Measurements from ENCODE around the gene CCDC9. TPM values are rescaled to one million over a fixed set of nuclear protein-coding genes. Genes with fewer than 3 reads are reported as not detected.

CCDC9 gene
- total and polyA plus RNA-seq, 2 of the 13 experiments (the other 11 are each of a cell fraction or from before 2014, with no cell fraction given), result 2.9 to 6.3 TPM

- FAIRE-seq, result no peak
- H3K27me3 ChIP-seq (ENCODE audit: control insufficient read depth in 1 of 2, insufficient read depth in 2 of 2, low read length in 2 of 2), result no peaks in the 10 kb centered on the region
- no TSS peak for BruUV-seq (replicated peaks)
- WGBS (ENCODE audit: low lambda C conversion rate), result 91% methylated on average over 6 of the region's 6 CpGs
- H3K9ac ChIP-seq (ENCODE audit: insufficient read depth, low read depth, low read length), result no peak overlapping the region
- peaks cover 17 to 45% of the 10 kb centered on the region in 2 experiments; a peak in 4 of 5 replicates for H3K36me3 ChIP-seq (replicated peaks in 1 of 2; ENCODE audit: control insufficient read depth in 1 of 2, insufficient read depth in 2 of 2, low read length in 2 of 2)
- in situ Hi-C loops (cut with HindIII; ENCODE audit: extremely low pct_ligation_motif_present, low pct_unique_long_range_greater_than_20kb) (no loop called here), intact Hi-C loops (cut with micrococcal nuclease; ENCODE audit: unreplicated experiment) (no loop called here)
- H3K79me2 ChIP-seq (ENCODE audit: insufficient read depth, low read length), result no peaks in the 10 kb centered on the region
- TF ChIP-seq, protein P1, sequence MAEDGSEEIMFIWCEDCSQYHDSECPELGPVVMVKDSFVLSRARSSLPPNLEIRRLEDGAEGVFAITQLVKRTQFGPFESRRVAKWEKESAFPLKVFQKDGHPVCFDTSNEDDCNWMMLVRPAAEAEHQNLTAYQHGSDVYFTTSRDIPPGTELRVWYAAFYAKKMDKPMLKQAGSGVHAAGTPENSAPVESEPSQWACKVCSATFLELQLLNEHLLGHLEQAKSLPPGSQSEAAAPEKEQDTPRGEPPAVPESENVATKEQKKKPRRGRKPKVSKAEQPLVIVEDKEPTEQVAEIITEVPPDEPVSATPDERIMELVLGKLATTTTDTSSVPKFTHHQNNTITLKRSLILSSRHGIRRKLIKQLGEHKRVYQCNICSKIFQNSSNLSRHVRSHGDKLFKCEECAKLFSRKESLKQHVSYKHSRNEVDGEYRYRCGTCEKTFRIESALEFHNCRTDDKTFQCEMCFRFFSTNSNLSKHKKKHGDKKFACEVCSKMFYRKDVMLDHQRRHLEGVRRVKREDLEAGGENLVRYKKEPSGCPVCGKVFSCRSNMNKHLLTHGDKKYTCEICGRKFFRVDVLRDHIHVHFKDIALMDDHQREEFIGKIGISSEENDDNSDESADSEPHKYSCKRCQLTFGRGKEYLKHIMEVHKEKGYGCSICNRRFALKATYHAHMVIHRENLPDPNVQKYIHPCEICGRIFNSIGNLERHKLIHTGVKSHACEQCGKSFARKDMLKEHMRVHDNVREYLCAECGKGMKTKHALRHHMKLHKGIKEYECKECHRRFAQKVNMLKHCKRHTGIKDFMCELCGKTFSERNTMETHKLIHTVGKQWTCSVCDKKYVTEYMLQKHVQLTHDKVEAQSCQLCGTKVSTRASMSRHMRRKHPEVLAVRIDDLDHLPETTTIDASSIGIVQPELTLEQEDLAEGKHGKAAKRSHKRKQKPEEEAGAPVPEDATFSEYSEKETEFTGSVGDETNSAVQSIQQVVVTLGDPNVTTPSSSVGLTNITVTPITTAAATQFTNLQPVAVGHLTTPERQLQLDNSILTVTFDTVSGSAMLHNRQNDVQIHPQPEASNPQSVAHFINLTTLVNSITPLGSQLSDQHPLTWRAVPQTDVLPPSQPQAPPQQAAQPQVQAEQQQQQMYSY (CRISPR knock-in tag; IDR thresholded peaks at IDR 0.05), result no peak
- TF ChIP-seq ATF7 (IDR thresholded peaks at IDR 0.05) (0 out of 2 replicates have a peak, but pooled peaks have one; percentile 22), ATF7 (CRISPR knock-in tag; IDR thresholded peaks at IDR 0.05) (no peak), CEBPB (IDR thresholded peaks at IDR 0.05; ENCODE audit: borderline replicate concordance, low read depth, low read length) (peak; percentile 45; the same call in 1 of the 2 replicates)
- no peaks in the 10 kb centered on the region for H4K20me1 ChIP-seq (ENCODE audit: insufficient read depth, low read length)
- no peak overlapping the region for H3K27ac ChIP-seq (ENCODE audit: extremely low read length, insufficient read depth, low read length)
- ChIA-PET CTCF (ENCODE audit: low intra/inter-chr PET ratio, low total read pairs) (no interaction called here), POLR2A (interaction anchor here (1.3 kb wide), 1 partner anchor 11 kb away, joined by 9 read pairs; no protein-coding TSS in a partner anchor)
- H3K9me3 ChIP-seq (ENCODE audit: low read length), result no peaks in the 10 kb centered on the region
- H3K4me1 ChIP-seq (ENCODE audit: insufficient read depth, low read length), result peaks cover 8% of the 10 kb centered on the region; the same call in 1 of the 2 replicates
- H2AFZ ChIP-seq (ENCODE audit: low read length), result no peak overlapping the region
- H3K4me2 ChIP-seq (ENCODE audit: low read depth, low read length), result no peak overlapping the region
- no peak for DNase-seq (ENCODE audit: low spot score)
- ATAC-seq, result no peak
- H3K4me3 ChIP-seq (replicated peaks in 1 of 3; ENCODE audit: insufficient read depth in 1 of 3, low read depth in 2 of 3, low read length in 3 of 3), result no peak overlapping the region
Measured at GRCh38 chr19:47268028-47268427, 11.7 kb downstream of the CCDC9 start.

- 95% methylated on average over 7 of the region's 7 CpGs for WGBS (ENCODE audit: low lambda C conversion rate)
- H3K4me2 ChIP-seq (ENCODE audit: low read depth, low read length), result no peak overlapping the region
- H4K20me1 ChIP-seq (ENCODE audit: insufficient read depth, low read length), result no peaks in the 10 kb centered on the region
- H3K36me3 ChIP-seq (replicated peaks in 1 of 2; ENCODE audit: control insufficient read depth in 1 of 2, insufficient read depth in 2 of 2, low read length in 2 of 2), result peaks cover 12 to 38% of the 10 kb centered on the region in 2 experiments; a peak in 4 of 5 replicates
- ChIA-PET CTCF (ENCODE audit: low intra/inter-chr PET ratio, low total read pairs) (no interaction called here), POLR2A (interaction anchor here (0.7 kb wide), 1 partner anchor 13 kb away, joined by 3 read pairs; the partner anchor contains the start of gene CCDC9)
- H3K27ac ChIP-seq (ENCODE audit: extremely low read length, insufficient read depth, low read length), result no peak overlapping the region
- no peaks in the 10 kb centered on the region for H3K9me3 ChIP-seq (ENCODE audit: low read length)
- peaks cover 9% of the 10 kb centered on the region; the same call in 1 of the 2 replicates for H3K4me1 ChIP-seq (ENCODE audit: insufficient read depth, low read length)
- no peak overlapping the region for H2AFZ ChIP-seq (ENCODE audit: low read length)
- in situ Hi-C loops (cut with HindIII; ENCODE audit: extremely low pct_ligation_motif_present, low pct_unique_long_range_greater_than_20kb) (no loop called here), intact Hi-C loops (cut with micrococcal nuclease; ENCODE audit: unreplicated experiment) (no loop called here)
- no peaks in the 10 kb centered on the region for H3K79me2 ChIP-seq (ENCODE audit: insufficient read depth, low read length)
- no peak for ATAC-seq
- no peak overlapping the region for H3K4me3 ChIP-seq (replicated peaks in 1 of 3; ENCODE audit: insufficient read depth in 1 of 3, low read depth in 2 of 3, low read length in 3 of 3)
- FAIRE-seq, result no peak
- H3K9ac ChIP-seq (ENCODE audit: insufficient read depth, low read depth, low read length), result no peak overlapping the region
- BruUV-seq (replicated peaks), result no TSS peak
- DNase-seq (ENCODE audit: low spot score), result no peak
- H3K27me3 ChIP-seq (ENCODE audit: control insufficient read depth in 1 of 2, insufficient read depth in 2 of 2, low read length in 2 of 2), result no peaks in the 10 kb centered on the region
- no peak for TF ChIP-seq ARID4A (CRISPR knock-in tag; IDR thresholded peaks at IDR 0.05; ENCODE audit: borderline replicate concordance)
- TF ChIP-seq REXO4 (CRISPR knock-in tag; IDR thresholded peaks at IDR 0.05; ENCODE audit: borderline replicate concordance), result no peak
- no peak for TF ChIP-seq ZFP62 (CRISPR knock-in tag; IDR thresholded peaks at IDR 0.05)
- TF ChIP-seq ZNF576 (CRISPR knock-in tag; IDR thresholded peaks at IDR 0.05), result no peak
- TF ChIP-seq ARNTL (CRISPR knock-in tag; IDR thresholded peaks at IDR 0.05), result no peak
- TF ChIP-seq ZNF264 (CRISPR knock-in tag; IDR thresholded peaks at IDR 0.05), result no peak
Measured at GRCh38 chr19:47269596-47269995, 13.3 kb downstream of the CCDC9 start.
